Measurements from ENCODE around the gene DDX54.

DDX54 gene

DNA sequence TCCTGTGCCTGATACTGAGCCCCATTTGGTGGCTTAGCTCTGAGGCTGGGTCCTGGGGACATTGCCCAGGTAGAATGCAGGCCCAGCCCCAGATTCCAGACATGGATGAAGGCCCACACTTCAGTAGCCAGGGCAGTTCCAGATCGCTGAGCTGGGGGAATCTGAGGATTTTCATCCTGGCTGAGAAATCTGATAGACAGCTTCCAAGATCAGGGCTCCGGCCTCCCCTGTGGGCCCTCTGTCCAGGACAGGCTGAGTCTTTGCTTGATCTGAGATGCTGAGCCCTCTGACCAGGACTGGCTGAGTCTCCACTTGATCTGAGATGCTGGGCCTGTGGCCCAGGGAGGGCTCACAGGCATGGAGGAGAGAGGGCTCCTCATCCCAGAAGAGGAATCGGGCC is 46.5 kb downstream of the DDX54 start:
- no peak overlapping the region for H3K4me3 ChIP-seq (ENCODE audit: low read depth in 1 of 2, low read length in 2 of 2)
- H3K27me3 ChIP-seq (ENCODE audit: insufficient read depth, low read length, poor library complexity): no peaks in the 10 kb centered on the region
- no peaks in the 10 kb centered on the region for H3K4me1 ChIP-seq (ENCODE audit: insufficient read depth, low read length)
- no peak for DNase-seq
- H4K20me1 ChIP-seq (ENCODE audit: insufficient read depth, low read length): no peaks in the 10 kb centered on the region
- H3K79me2 ChIP-seq (ENCODE audit: insufficient read depth, low read length): no peaks in the 10 kb centered on the region
- H3K36me3 ChIP-seq (ENCODE audit: insufficient read depth, low read length): no peaks in the 10 kb centered on the region
- no peak overlapping the region for H3K4me2 ChIP-seq (ENCODE audit: insufficient read depth, low read length)
- no peak for ATAC-seq (ENCODE audit: insufficient read depth, low read depth)
- no peaks in the 10 kb centered on the region for H3K9me3 ChIP-seq (ENCODE audit: insufficient read depth, low read length, severe bottlenecking)
- H3K27ac ChIP-seq (ENCODE audit: low read length): no peak overlapping the region
- H3K9ac ChIP-seq (ENCODE audit: low read depth, low read length): no peak overlapping the region
- H2AFZ ChIP-seq (ENCODE audit: low read depth, low read length): no peak overlapping the region
- TF ChIP-seq EZH2 (IDR thresholded peaks at IDR 0.05; ENCODE audit: borderline replicate concordance, low read depth, low read length, severe bottlenecking): no peak
- TF ChIP-seq, protein P1, sequence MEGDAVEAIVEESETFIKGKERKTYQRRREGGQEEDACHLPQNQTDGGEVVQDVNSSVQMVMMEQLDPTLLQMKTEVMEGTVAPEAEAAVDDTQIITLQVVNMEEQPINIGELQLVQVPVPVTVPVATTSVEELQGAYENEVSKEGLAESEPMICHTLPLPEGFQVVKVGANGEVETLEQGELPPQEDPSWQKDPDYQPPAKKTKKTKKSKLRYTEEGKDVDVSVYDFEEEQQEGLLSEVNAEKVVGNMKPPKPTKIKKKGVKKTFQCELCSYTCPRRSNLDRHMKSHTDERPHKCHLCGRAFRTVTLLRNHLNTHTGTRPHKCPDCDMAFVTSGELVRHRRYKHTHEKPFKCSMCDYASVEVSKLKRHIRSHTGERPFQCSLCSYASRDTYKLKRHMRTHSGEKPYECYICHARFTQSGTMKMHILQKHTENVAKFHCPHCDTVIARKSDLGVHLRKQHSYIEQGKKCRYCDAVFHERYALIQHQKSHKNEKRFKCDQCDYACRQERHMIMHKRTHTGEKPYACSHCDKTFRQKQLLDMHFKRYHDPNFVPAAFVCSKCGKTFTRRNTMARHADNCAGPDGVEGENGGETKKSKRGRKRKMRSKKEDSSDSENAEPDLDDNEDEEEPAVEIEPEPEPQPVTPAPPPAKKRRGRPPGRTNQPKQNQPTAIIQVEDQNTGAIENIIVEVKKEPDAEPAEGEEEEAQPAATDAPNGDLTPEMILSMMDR (IDR thresholded peaks at IDR 0.05; ENCODE audit: borderline replicate concordance, extremely low read depth, low read length, poor library complexity, severe bottlenecking): no peak

DNA sequence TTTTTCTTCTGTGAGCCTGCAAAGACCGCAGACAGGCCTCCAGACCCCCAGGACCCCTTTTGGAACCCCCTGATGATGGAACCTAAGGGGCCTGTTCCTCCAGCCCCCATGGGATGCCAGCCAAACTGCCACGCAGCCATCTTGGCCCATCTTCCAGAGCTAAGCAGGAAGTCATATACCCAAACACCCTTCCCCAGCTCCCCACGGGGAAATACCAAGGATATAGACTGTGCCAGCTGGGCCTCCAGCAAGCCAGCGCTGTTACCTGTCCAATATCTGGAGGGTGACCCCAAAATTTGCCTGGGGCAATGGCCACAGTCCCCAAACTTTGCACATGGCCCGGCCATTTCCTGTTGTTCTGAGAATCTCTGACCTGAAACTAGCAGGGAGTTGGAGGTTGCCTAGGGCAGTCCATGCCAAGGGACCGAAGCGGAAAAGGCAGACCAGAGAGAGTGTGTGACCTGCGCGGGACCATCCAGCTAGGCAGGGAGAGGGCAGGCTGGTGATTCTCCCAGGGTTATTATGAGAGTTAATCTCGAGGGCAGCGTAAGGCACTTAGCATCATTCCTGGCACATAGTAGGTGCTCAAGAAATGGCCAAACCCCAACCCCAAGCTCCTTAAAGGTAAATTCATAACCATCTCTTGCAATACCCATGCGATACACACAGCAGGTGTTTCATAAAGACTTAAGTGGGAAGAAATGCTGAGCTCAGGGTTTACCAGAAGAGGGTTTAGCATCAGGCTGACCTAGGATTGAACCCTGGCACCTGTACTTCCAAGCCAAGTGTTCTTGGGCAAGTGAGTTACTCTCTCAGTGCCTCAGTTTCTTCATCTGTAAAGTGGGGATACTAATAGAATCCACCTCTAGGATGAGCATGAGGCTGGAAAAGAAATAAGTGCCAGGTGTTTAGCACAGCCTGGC is 47.2 kb downstream of the DDX54 start:
- Histone ChIP-seq H3K36me3 (ENCODE audit: insufficient read depth, low read length) (no peaks in the 10 kb centered on the region), H3K4me2 (ENCODE audit: insufficient read depth, low read length) (no peak overlapping the region)
- ATAC-seq (ENCODE audit: insufficient read depth, low read depth): no peak

DNA sequence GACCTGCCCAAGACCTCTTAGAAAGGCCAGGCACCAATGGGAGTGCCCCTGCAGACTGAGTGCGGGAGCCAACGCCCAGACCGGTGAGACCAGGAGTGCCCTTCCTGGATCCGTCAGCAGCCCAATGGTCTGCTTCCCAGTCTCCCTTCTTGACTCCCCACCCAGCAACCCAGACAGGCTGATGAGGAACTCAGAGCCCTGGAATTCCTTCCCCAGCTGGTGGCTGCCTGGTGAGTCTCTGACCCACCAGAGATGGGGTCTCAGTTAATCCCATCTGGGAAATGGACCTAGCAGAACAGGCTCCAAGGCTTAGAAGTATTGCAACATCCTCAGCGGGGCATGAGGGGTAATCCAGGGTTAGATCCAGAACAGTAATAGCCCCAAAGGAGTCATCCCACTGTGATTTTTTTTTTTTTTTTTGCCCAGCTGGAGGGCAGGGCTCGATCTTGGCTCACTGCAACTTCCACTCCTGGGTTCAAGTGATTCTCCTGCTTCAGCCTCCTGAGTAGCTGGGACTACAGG is 48.2 kb downstream of the DDX54 start:
- Histone ChIP-seq H3K79me2 (ENCODE audit: insufficient read depth, low read length) (no peaks in the 10 kb centered on the region), H3K4me3 (ENCODE audit: low read depth in 1 of 2, low read length in 2 of 2) (no peak overlapping the region), H4K20me1 (ENCODE audit: insufficient read depth, low read length) (no peaks in the 10 kb centered on the region), H3K36me3 (ENCODE audit: insufficient read depth, low read length) (no peaks in the 10 kb centered on the region), H2AFZ (ENCODE audit: low read depth, low read length) (no peak overlapping the region), H3K9ac (ENCODE audit: low read depth, low read length) (no peak overlapping the region), H3K27me3 (ENCODE audit: insufficient read depth, low read length, poor library complexity) (no peaks in the 10 kb centered on the region), H3K9me3 (ENCODE audit: insufficient read depth, low read length, severe bottlenecking) (no peaks in the 10 kb centered on the region), H3K27ac (ENCODE audit: low read length) (no peak overlapping the region), H3K4me1 (ENCODE audit: insufficient read depth, low read length) (no peaks in the 10 kb centered on the region), H3K4me2 (ENCODE audit: insufficient read depth, low read length) (no peak overlapping the region)
- DNase-seq (no peak), ATAC-seq (ENCODE audit: insufficient read depth, low read depth) (no peak)
- TF ChIP-seq EZH2 (IDR thresholded peaks at IDR 0.05; ENCODE audit: borderline replicate concordance, low read depth, low read length, severe bottlenecking): no peak
- TF ChIP-seq, protein P1 (IDR thresholded peaks at IDR 0.05; ENCODE audit: borderline replicate concordance, extremely low read depth, low read length, poor library complexity, severe bottlenecking): no peak

More for the DNA sequence above, 47.2 kb downstream of the DDX54 start:
- DNase-seq: no peak
- TF ChIP-seq, protein P1 (IDR thresholded peaks at IDR 0.05; ENCODE audit: borderline replicate concordance, extremely low read depth, low read length, poor library complexity, severe bottlenecking): no peak
- no peak for TF ChIP-seq EZH2 (IDR thresholded peaks at IDR 0.05; ENCODE audit: borderline replicate concordance, low read depth, low read length, severe bottlenecking)
- Histone ChIP-seq H2AFZ (ENCODE audit: low read depth, low read length) (no peak overlapping the region), H3K4me3 (ENCODE audit: low read depth in 1 of 2, low read length in 2 of 2) (no peak overlapping the region), H4K20me1 (ENCODE audit: insufficient read depth, low read length) (no peaks in the 10 kb centered on the region), H3K9me3 (ENCODE audit: insufficient read depth, low read length, severe bottlenecking) (no peaks in the 10 kb centered on the region), H3K4me1 (ENCODE audit: insufficient read depth, low read length) (no peaks in the 10 kb centered on the region), H3K79me2 (ENCODE audit: insufficient read depth, low read length) (no peaks in the 10 kb centered on the region), H3K27ac (ENCODE audit: low read length) (no peak overlapping the region), H3K9ac (ENCODE audit: low read depth, low read length) (no peak overlapping the region), H3K27me3 (ENCODE audit: insufficient read depth, low read length, poor library complexity) (no peaks in the 10 kb centered on the region)

Measured in DND-41 (cell line).